Loucy (cell line): ENCODE data around the gene GLYR1.

ENCODE experiments used
- H2AFZ ChIP-seq: fragments of 200-600 bp; sonication (generic); 2 replicates; pipeline ENCODE4 v1.6.0; 2016; ENCODE audit warnings: antibody characterized with exemption, mild to moderate bottlenecking, low read length, moderate library complexity
- H3F3A ChIP-seq: fragments of 200-600 bp; 2 replicates; pipeline ENCODE4 v1.6.0; 2016; ENCODE audit warnings: antibody characterized with exemption, low read depth, mild to moderate bottlenecking
- H3K27me3 ChIP-seq: fragments of 200-600 bp; sonication (generic); 2 replicates; pipeline ENCODE4 v1.6.1; 2014; ENCODE audit warnings: low read length, mild to moderate bottlenecking; ENCODE audit not compliant: insufficient read depth, poor library complexity, severe bottlenecking
- H3K36me3 ChIP-seq: fragments of 200-600 bp; sonication (generic); 2 replicates; pipeline ENCODE4 v1.6.1; 2016; ENCODE audit warnings: low read length; ENCODE audit not compliant: insufficient read depth
- H3K4me1 ChIP-seq: fragments of 200-600 bp; sonication (generic); 2 replicates; pipeline ENCODE4 v1.5.1; 2014; ENCODE audit warnings: low read length, mild to moderate bottlenecking; ENCODE audit not compliant: insufficient read depth, poor library complexity, severe bottlenecking
- H3K4me2 ChIP-seq: fragments of 200-600 bp; sonication (generic); 2 replicates; pipeline ENCODE4 v1.6.0; 2014; ENCODE audit warnings: antibody characterized with exemption, low read length, low read depth, mild to moderate bottlenecking; ENCODE audit not compliant: poor library complexity, severe bottlenecking
- H3K4me3 ChIP-seq: fragments of 200-600 bp; sonication (generic); 2 replicates; pipeline ENCODE4 v1.5.1; 2014; ENCODE audit warnings: low read length, mild to moderate bottlenecking, mixed read lengths; ENCODE audit not compliant: poor library complexity, severe bottlenecking
- H3K79me2 ChIP-seq: fragments of 200-600 bp; sonication (generic); 2 replicates; pipeline ENCODE4 v1.6.1; 2014; ENCODE audit warnings: low read length; ENCODE audit not compliant: insufficient read depth
- H3K9ac ChIP-seq: fragments of 200-600 bp; sonication (generic); 2 replicates; pipeline ENCODE4 v1.6.0; 2014; ENCODE audit warnings: mild to moderate bottlenecking, low read depth, low read length, moderate library complexity; ENCODE audit not compliant: poor library complexity, severe bottlenecking
- H3K9me2 ChIP-seq: fragments of 200-600 bp; sonication (generic); replicated peaks from 2 replicates; pipeline ENCODE4 v1.6.1; 2016; ENCODE audit warnings: low read depth, low read length, mixed read lengths
- H3K9me3 ChIP-seq: fragments of 200-600 bp; sonication (generic); 2 replicates; pipeline ENCODE4 v1.6.1; 2014; ENCODE audit warnings: mild to moderate bottlenecking, antibody characterized with exemption, low read length, low read depth; ENCODE audit not compliant: insufficient read depth
- H4K20me1 ChIP-seq: fragments of 200-600 bp; sonication (generic); 2 replicates; pipeline ENCODE4 v1.6.0; 2014; ENCODE audit warnings: antibody characterized with exemption, low read length, mild to moderate bottlenecking; ENCODE audit not compliant: insufficient read depth, poor library complexity, severe bottlenecking
- CTCF ChIP-seq: fragments of 200-600 bp; sonication (generic); conservative IDR thresholded peaks from 2 replicates; pipeline ENCODE4 v1.5.1; 2014; ENCODE audit warnings: mild to moderate bottlenecking, antibody characterized with exemption, low read length
- EZH2phosphoT487 ChIP-seq: fragments of 200-600 bp; IDR thresholded peaks from 2 replicates; pipeline ENCODE4 v1.6.1; 2018; ENCODE audit warnings: antibody characterized with exemption, mild to moderate bottlenecking, moderate library complexity, borderline replicate concordance

Gene GLYR1

GRCh38 chr16:4894276-4895150, 47.4 kb upstream of the GLYR1 start:
- Histone ChIP-seq H3K27me3 (no peaks in the 10 kb centered on the region), H3K4me2 (no peak overlapping the region), H3K4me3 (no peak overlapping the region), H3K79me2 (no peaks in the 10 kb centered on the region), H3F3A (no peaks in the 10 kb centered on the region), H3K9ac (no peak overlapping the region), H2AFZ (no peak overlapping the region), H4K20me1 (no peaks in the 10 kb centered on the region), H3K4me1 (no peaks in the 10 kb centered on the region), H3K9me2 (no peaks in the 10 kb centered on the region), H3K36me3 (no peaks in the 10 kb centered on the region), H3K9me3 (no peaks in the 10 kb centered on the region)
- TF ChIP-seq EZH2phosphoT487 (no peak), CTCF (no peak)

- Histone ChIP-seq H3F3A (no peaks in the 10 kb centered on the region), H3K9me2 (no peaks in the 10 kb centered on the region), H3K9ac (no peak overlapping the region), H3K79me2 (no peaks in the 10 kb centered on the region), H2AFZ (no peak overlapping the region), H3K4me1 (no peaks in the 10 kb centered on the region), H3K4me2 (no peak overlapping the region), H3K4me3 (no peak overlapping the region), H4K20me1 (no peaks in the 10 kb centered on the region), H3K36me3 (no peaks in the 10 kb centered on the region), H3K9me3 (no peaks in the 10 kb centered on the region), H3K27me3 (no peaks in the 10 kb centered on the region)
- TF ChIP-seq CTCF (no peak), EZH2phosphoT487 (no peak)
Measured at GRCh38 chr16:4893103-4893862, 46.2 kb upstream of the GLYR1 start.

- Histone ChIP-seq H3F3A (no peaks in the 10 kb centered on the region), H3K27me3 (no peaks in the 10 kb centered on the region), H2AFZ (no peak overlapping the region), H3K4me2 (no peak overlapping the region), H3K79me2 (no peaks in the 10 kb centered on the region), H3K9me2 (no peaks in the 10 kb centered on the region), H3K4me3 (no peak overlapping the region), H3K9me3 (no peaks in the 10 kb centered on the region), H4K20me1 (no peaks in the 10 kb centered on the region), H3K9ac (no peak overlapping the region), H3K4me1 (no peaks in the 10 kb centered on the region), H3K36me3 (no peaks in the 10 kb centered on the region)
- no peak for TF ChIP-seq EZH2phosphoT487
- no peak for TF ChIP-seq CTCF
Measured at GRCh38 chr16:4892361-4893102, 45.4 kb upstream of the GLYR1 start.
